H9 (cell line): ENCODE measurements around the gene DLG2. TPM values are rescaled to one million over a fixed set of nuclear protein-coding genes. Genes with fewer than 3 reads are reported as not detected.

Source experiments
- DNase-seq: peaks from one replicate; pipeline ENCODE4 v3.0.0-alpha.2; 2017
- H2AFZ ChIP-seq: one replicate; pipeline ENCODE4 v1.6.1; 2013; ENCODE audit warnings: mild to moderate bottlenecking, low read length, control low read depth, moderate library complexity
- H2AK5ac ChIP-seq: 2 replicates; pipeline ENCODE4 v1.6.1; 2013; ENCODE audit warnings: low read length, control low read depth, mixed read lengths; ENCODE audit not compliant: insufficient read length
- H2BK120ac ChIP-seq: one replicate; pipeline ENCODE4 v1.6.1; 2013; ENCODE audit warnings: low read depth, mild to moderate bottlenecking, low read length, control low read depth, inconsistent platforms; ENCODE audit not compliant: poor library complexity, severe bottlenecking
- H2BK12ac ChIP-seq: 2 replicates; pipeline ENCODE4 v1.6.1; 2013; ENCODE audit warnings: low read length, control low read depth, mixed read lengths, low read depth; ENCODE audit not compliant: insufficient read length
- H2BK15ac ChIP-seq: 2 replicates; pipeline ENCODE4 v1.6.1; 2013; ENCODE audit warnings: low read depth, low read length, control low read depth
- H2BK20ac ChIP-seq: one replicate; pipeline ENCODE4 v1.6.1; 2013; ENCODE audit warnings: low read depth, mild to moderate bottlenecking, low read length, control low read depth, inconsistent platforms; ENCODE audit not compliant: poor library complexity, severe bottlenecking
- H2BK5ac ChIP-seq: 2 replicates; pipeline ENCODE4 v1.6.1; 2013; ENCODE audit warnings: low read length, control low read depth, mixed read lengths; ENCODE audit not compliant: insufficient read length
- H3K14ac ChIP-seq: 2 replicates; pipeline ENCODE4 v1.6.1; 2013; ENCODE audit warnings: low read length, control low read depth; ENCODE audit not compliant: insufficient read depth
- H3K18ac ChIP-seq: 2 replicates; pipeline ENCODE4 v1.6.1; 2013; ENCODE audit warnings: low read depth, mild to moderate bottlenecking, mixed read lengths, low read length, control low read depth; ENCODE audit not compliant: insufficient read length
- H3K23ac ChIP-seq: 2 replicates; pipeline ENCODE4 v1.6.1; 2013; ENCODE audit warnings: low read length, control low read depth, mixed read lengths, low read depth; ENCODE audit not compliant: insufficient read length
- H3K23me2 ChIP-seq: 2 replicates; pipeline ENCODE4 v1.6.1; 2013; ENCODE audit warnings: low read depth, mild to moderate bottlenecking, mixed read lengths, low read length, control low read depth; ENCODE audit not compliant: insufficient read length, poor library complexity, severe bottlenecking
- H3K27ac ChIP-seq: 2 replicates; pipeline ENCODE4 v1.5.1; 2013; ENCODE audit warnings: low read length, control low read depth, mixed read lengths, low read depth; ENCODE audit not compliant: insufficient read length
- H3K27me3 ChIP-seq: 2 replicates; pipeline ENCODE4 v1.6.1; 2013; ENCODE audit warnings: low read length, control low read depth, inconsistent platforms; ENCODE audit not compliant: insufficient read depth
- H3K4ac ChIP-seq: 2 replicates; pipeline ENCODE4 v1.6.1; 2013; ENCODE audit warnings: low read depth, mild to moderate bottlenecking, control low read depth, inconsistent platforms, low read length, moderate library complexity
- H3K4me1 ChIP-seq: 2 replicates; pipeline ENCODE4 v1.6.1; 2013; ENCODE audit warnings: low read length, control low read depth, inconsistent platforms; ENCODE audit not compliant: insufficient read depth
- H3K4me2 ChIP-seq: 2 replicates; pipeline ENCODE4 v1.6.1; 2013; ENCODE audit warnings: low read length, control low read depth, mixed read lengths; ENCODE audit not compliant: insufficient read length, insufficient read depth
- H3K56ac ChIP-seq: 2 replicates; pipeline ENCODE4 v1.6.1; 2013; ENCODE audit warnings: low read depth, mild to moderate bottlenecking, mixed read lengths, low read length, control low read depth; ENCODE audit not compliant: insufficient read length
- H3K79me1 ChIP-seq: 2 replicates; pipeline ENCODE4 v1.6.1; 2013; ENCODE audit warnings: low read depth, mild to moderate bottlenecking, moderate library complexity, low read length, control low read depth, inconsistent platforms; ENCODE audit not compliant: insufficient read depth, poor library complexity, severe bottlenecking
- H3K79me2 ChIP-seq: 2 replicates; pipeline ENCODE4 v1.6.1; 2013; ENCODE audit warnings: low read length, control low read depth, inconsistent platforms; ENCODE audit not compliant: insufficient read depth
- H3K9ac ChIP-seq: 2 replicates; pipeline ENCODE4 v1.6.1; 2013; ENCODE audit warnings: low read length, control low read depth, mixed read lengths; ENCODE audit not compliant: insufficient read length; ENCODE audit errors: extremely low read depth
- H3K9me3 ChIP-seq: one replicate; pipeline ENCODE4 v1.6.1; 2013; ENCODE audit warnings: low read depth, low read length, inconsistent platforms; ENCODE audit not compliant: control insufficient read depth
- H3T11ph ChIP-seq: one replicate; pipeline ENCODE4 v1.6.1; 2013; ENCODE audit warnings: mild to moderate bottlenecking, low read length, control low read depth, inconsistent platforms
- H4K20me1 ChIP-seq: one replicate; pipeline ENCODE4 v1.6.1; 2013; ENCODE audit not compliant: control insufficient read depth, insufficient read length, insufficient read depth
- H4K5ac ChIP-seq: 2 replicates; pipeline ENCODE4 v1.6.1; 2013; ENCODE audit warnings: low read depth, mild to moderate bottlenecking, mixed read lengths, low read length, control low read depth; ENCODE audit not compliant: insufficient read length
- H4K8ac ChIP-seq: replicated peaks from 2 replicates; pipeline ENCODE4 v1.6.1; 2013; ENCODE audit warnings: low read length, control low read depth, mixed read lengths, low read depth; ENCODE audit not compliant: insufficient read length
- H4K91ac ChIP-seq: 2 replicates; pipeline ENCODE4 v1.6.1; 2013; ENCODE audit warnings: low read depth, mild to moderate bottlenecking, moderate library complexity, mixed read lengths, low read length, control low read depth; ENCODE audit not compliant: insufficient read length
- H3K27ac Mint-ChIP-seq, 3 experiments: 2 replicates in 2 of 3; 3 replicates in 1 of 3; pipeline ENCODE4 v1.8.0; 2020 to 2021; ENCODE audit warnings: mixed read lengths in 3 of 3, mild to moderate bottlenecking in 1 of 3, moderate library complexity in 1 of 3
- H3K27me3 Mint-ChIP-seq: 2 replicates; pipeline ENCODE4 v1.8.0; 2021; ENCODE audit warnings: low read depth, mild to moderate bottlenecking, moderate library complexity, mixed read lengths
- H3K36me3 Mint-ChIP-seq, 3 experiments: 2 replicates in 2 of 3; 3 replicates in 1 of 3; pipeline ENCODE4 v1.8.0; 2020 to 2021; ENCODE audit warnings: low read depth in 3 of 3, mixed read lengths in 3 of 3; ENCODE audit not compliant: insufficient read depth in 1 of 3
- H3K4me1 Mint-ChIP-seq, 2 experiments: 2 replicates each; pipeline ENCODE4 v1.8.0; 2020; ENCODE audit warnings: mixed read lengths in 2 of 2
- H3K4me3 Mint-ChIP-seq, 2 experiments: 2 replicates in 1 of 2; 3 replicates in 1 of 2; pipeline ENCODE4 v1.8.0; 2020 to 2021; ENCODE audit warnings: mild to moderate bottlenecking in 2 of 2, mixed read lengths in 2 of 2, moderate library complexity in 1 of 2
- H3K9me3 Mint-ChIP-seq, 2 experiments: 2 replicates in 1 of 2; 3 replicates in 1 of 2; pipeline ENCODE4 v1.8.0; 2020; ENCODE audit warnings: mild to moderate bottlenecking in 2 of 2, mixed read lengths in 2 of 2, moderate library complexity in 1 of 2
- CTCF ChIP-seq: fragments of 200-600 bp; sonication (generic); conservative IDR thresholded peaks from 3 replicates; pipeline ENCODE4 v1.8.0; 2021; ENCODE audit warnings: antibody characterized with exemption, mild to moderate bottlenecking
- WGBS: extraction: QIAGEN DNeasy Blood & Tissue Kit; methylation state at CpG from one replicate; pipeline ENCODE4 v1.1.7; 2013; ENCODE audit warnings: missing lambda C conversion rate, low lambda C conversion rate, mixed read lengths; ENCODE audit not compliant: insufficient read length; ENCODE audit errors: extremely low coverage; 5-methylcytosine and 5-hydroxymethylcytosine counted together
- total RNA-seq: library from RNA; stranded (reverse); gene quantifications from 2 replicates; pipeline ENCODE4 v1.2.1, GENCODE V29; 2021

The DLG2 gene
- total RNA-seq, 1 experiment from 2014 or later: 8.0 TPM

DNA sequence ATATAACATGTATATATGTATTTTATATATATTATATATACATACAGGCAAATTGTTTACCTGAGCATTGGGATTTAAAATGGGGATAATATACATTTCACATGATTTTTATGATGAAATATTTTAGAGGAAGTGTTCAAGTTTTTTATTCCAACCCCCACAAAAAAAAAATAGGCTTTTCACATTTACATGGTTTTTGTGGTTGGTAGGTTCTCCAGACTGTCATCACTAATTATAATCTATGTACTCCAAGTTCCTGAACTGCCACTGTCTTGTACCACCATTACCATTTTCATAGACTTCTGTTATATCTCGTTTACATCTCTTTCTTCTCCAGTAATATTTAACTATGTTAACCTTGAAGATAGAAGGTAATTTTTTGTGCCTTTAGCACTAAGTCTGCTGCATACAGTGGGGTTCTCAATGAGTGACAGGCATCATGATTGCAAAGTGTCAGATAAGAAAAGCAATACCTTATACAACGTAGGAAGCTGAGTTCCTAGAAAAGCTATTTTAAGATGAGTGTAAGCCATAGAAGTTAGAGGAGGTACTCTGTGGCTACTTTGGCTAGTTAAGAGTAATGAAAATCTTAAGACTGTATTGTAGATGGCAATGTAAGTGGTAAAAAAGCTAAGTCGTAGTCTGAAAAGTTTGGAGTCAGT, 25.8 kb upstream of the DLG2 start:
- H4K8ac ChIP-seq: no peak overlapping the region
- H2AFZ ChIP-seq: no peak overlapping the region
- no peak overlapping the region for H2BK5ac ChIP-seq
- no peak overlapping the region for H3K23ac ChIP-seq
- DNase-seq: no peak
- H3K27ac ChIP-seq: no peak overlapping the region
- no peaks in the 10 kb centered on the region for H3K9me3 ChIP-seq
- no peaks in the 10 kb centered on the region for H3K79me2 ChIP-seq
- no peak overlapping the region for H3T11ph ChIP-seq
- H3K4me3 Mint-ChIP-seq: no peak overlapping the region
- no peaks in the 10 kb centered on the region for H3K23me2 ChIP-seq
- H3K18ac ChIP-seq: no peak overlapping the region
- peaks cover 5 to 21% (median 18%) of the 10 kb centered on the region in 3 experiments; a peak in 6 of 7 replicates for H3K36me3 Mint-ChIP-seq
- no peaks in the 10 kb centered on the region for H3K27me3 ChIP-seq
- H3K27ac Mint-ChIP-seq: peak overlapping the region in 1 of 3 experiments; percentile 15; a peak in 1 of 7 replicates
- no peak overlapping the region for H2BK120ac ChIP-seq
- H2BK15ac ChIP-seq: no peak overlapping the region
- no peaks in the 10 kb centered on the region; the same call in 1 of the 2 replicates for H3K4me1 ChIP-seq
- H3K9ac ChIP-seq: no peak overlapping the region
- no peak overlapping the region for H4K5ac ChIP-seq
- H3K79me1 ChIP-seq: no peaks in the 10 kb centered on the region
- no peak overlapping the region for H4K91ac ChIP-seq
- H4K20me1 ChIP-seq: no peaks in the 10 kb centered on the region
- H3K9me3 Mint-ChIP-seq: no peaks in the 10 kb centered on the region
- no peak overlapping the region for H2BK12ac ChIP-seq
- peaks cover 16 to 26% of the 10 kb centered on the region in 2 experiments for H3K4me1 Mint-ChIP-seq
- no peak overlapping the region for H2BK20ac ChIP-seq
- H3K56ac ChIP-seq: no peak overlapping the region
- no CpG with 5 or more reads among the region's 3 CpGs for whole genome bisulfite sequencing
- H3K4me2 ChIP-seq: no peak overlapping the region
- H3K14ac ChIP-seq: no peak overlapping the region
- no peak overlapping the region for H3K4ac ChIP-seq
- TF ChIP-seq CTCF: no peak
- H2AK5ac ChIP-seq: no peak overlapping the region
- no peaks in the 10 kb centered on the region for H3K27me3 Mint-ChIP-seq
